ENCODE results near the gene ABHD12. TPM values are rescaled to one million over a fixed set of nuclear protein-coding genes. Genes with fewer than 3 reads are reported as not detected.

Gene ABHD12
- total RNA-seq, 1 donor = 38.4 TPM

GRCh38 chr20:25346349-25346748, 44.3 kb downstream of the ABHD12 start:
- DNase-seq (ENCODE audit: low read depth) = no peak
- no peak overlapping the region for H3K4me3 ChIP-seq (ENCODE audit: low read depth, low read length)
- no peak for TF ChIP-seq CTCF (IDR thresholded peaks at IDR 0.05; ENCODE audit: insufficient read depth, low read depth, low read length)

GRCh38 chr20:25345721-25346120, 44.9 kb downstream of the ABHD12 start:
- no peak for DNase-seq (ENCODE audit: low read depth)
- no peak for TF ChIP-seq CTCF (IDR thresholded peaks at IDR 0.05; ENCODE audit: insufficient read depth, low read depth, low read length)
- H3K4me3 ChIP-seq (ENCODE audit: low read depth, low read length) = no peak overlapping the region

GRCh38 chr20:25344634-25345033, 46.0 kb downstream of the ABHD12 start:
- TF ChIP-seq CTCF (IDR thresholded peaks at IDR 0.05; ENCODE audit: insufficient read depth, low read depth, low read length) = no peak
- no peak overlapping the region for H3K4me3 ChIP-seq (ENCODE audit: low read depth, low read length)
- DNase-seq (ENCODE audit: low read depth) = no peak

GRCh38 chr20:25341716-25342680, 48.6 kb downstream of the ABHD12 start:
- peak; percentile 14 for DNase-seq (ENCODE audit: low read depth)
- TF ChIP-seq CTCF (IDR thresholded peaks at IDR 0.05; ENCODE audit: insufficient read depth, low read depth, low read length) = no peak
- H3K4me3 ChIP-seq (ENCODE audit: low read depth, low read length) = no peak overlapping the region

GRCh38 chr20:25340380-25340779, 50.3 kb downstream of the ABHD12 start:
- no peak overlapping the region for H3K4me3 ChIP-seq (ENCODE audit: low read depth, low read length)
- DNase-seq (ENCODE audit: low read depth) = no peak
- no peak for TF ChIP-seq CTCF (IDR thresholded peaks at IDR 0.05; ENCODE audit: insufficient read depth, low read depth, low read length)

- no peak for DNase-seq (ENCODE audit: low read depth)
- H3K4me3 ChIP-seq (ENCODE audit: low read depth, low read length) = no peak overlapping the region
- TF ChIP-seq CTCF (IDR thresholded peaks at IDR 0.05; ENCODE audit: insufficient read depth, low read depth, low read length) = no peak
Measured at GRCh38 chr20:25339608-25340007, 51.0 kb downstream of the ABHD12 start.

Data from fibroblast of villous mesenchyme (primary cell).